ENCODE measurements around the gene BCAS3. TPM values are rescaled to one million over a fixed set of nuclear protein-coding genes. Genes with fewer than 3 reads are reported as not detected.
"Not testable (repeated sequence)": the region's sequence is repeated elsewhere in the genome, so short reads cannot be mapped to it uniquely, and the experiment has no call there.

The BCAS3 gene
- total RNA-seq, 4 donors from 2014 or later: 42.1 to 84.7 (median 54.1) TPM

- 96% methylated on average over 1 of the region's 1 CpG for WGBS, 2 donors
- no peak for DNase-seq (ENCODE audit: low spot score in 2 of 2)
- no peak overlapping the region for H3K4me3 ChIP-seq (ENCODE audit: low read depth, poor library complexity, severe bottlenecking)
Observed at GRCh38 chr17:60809421-60809820, 131.8 kb downstream of the BCAS3 start.

GRCh38 chr17:60814941-60815340, 137.3 kb downstream of the BCAS3 start:
- DNase-seq (ENCODE audit: low spot score in 2 of 2); H3K4me3 ChIP-seq (ENCODE audit: low read depth, poor library complexity, severe bottlenecking); intact Hi-C loops (cut with DNase I; ENCODE audit: low total_unique reads): not testable (repeated sequence)
- WGBS, 2 donors: 77 to 81% methylated on average over 2 of the region's 2 CpGs

More at GRCh38 chr17:60809421-60809820, 131.8 kb downstream of the BCAS3 start:
- TF ChIP-seq POLR2A (IDR thresholded peaks at IDR 0.05) (no peak), CTCF (IDR thresholded peaks at IDR 0.05) (no peak)
- intact Hi-C loops (cut with DNase I; ENCODE audit: low total_unique reads): no loop called here

GRCh38 chr17:60817192-60817591, 139.5 kb downstream of the BCAS3 start:
- no peak for DNase-seq (ENCODE audit: low spot score in 2 of 2)
- TF ChIP-seq POLR2A (IDR thresholded peaks at IDR 0.05) (no peak), CTCF (IDR thresholded peaks at IDR 0.05) (no peak)
- 60 to 68% methylated on average over 1 of the region's 1 CpG for WGBS, 2 donors
- H3K4me3 ChIP-seq (ENCODE audit: low read depth, poor library complexity, severe bottlenecking): no peak overlapping the region
- intact Hi-C loops (cut with DNase I; ENCODE audit: low total_unique reads): no loop called here

- WGBS, 2 donors: 99% methylated on average over 4 of the region's 4 CpGs
- intact Hi-C loops (cut with DNase I; ENCODE audit: low total_unique reads): no loop called here
- H3K4me3 ChIP-seq (ENCODE audit: low read depth, poor library complexity, severe bottlenecking): no peak overlapping the region
- TF ChIP-seq CTCF (IDR thresholded peaks at IDR 0.05): no peak
- TF ChIP-seq POLR2A (IDR thresholded peaks at IDR 0.05): no peak
- no peak for DNase-seq (ENCODE audit: low spot score in 2 of 2)
Observed at GRCh38 chr17:60819447-60820130, 141.9 kb downstream of the BCAS3 start.

GRCh38 chr17:60823515-60823914, 145.9 kb downstream of the BCAS3 start:
- 83% methylated on average over 5 of the region's 5 CpGs for WGBS, 2 donors

GRCh38 chr17:60825351-60825750, 147.7 kb downstream of the BCAS3 start:
- TF ChIP-seq CTCF (IDR thresholded peaks at IDR 0.05): no peak
- TF ChIP-seq POLR2A (IDR thresholded peaks at IDR 0.05): no peak
- H3K4me3 ChIP-seq (ENCODE audit: low read depth, poor library complexity, severe bottlenecking): no peak overlapping the region
- intact Hi-C loops (cut with DNase I; ENCODE audit: low total_unique reads): no loop called here
- DNase-seq (ENCODE audit: low spot score in 2 of 2): no peak
- 100% methylated on average over 1 of the region's 1 CpG for WGBS, 2 donors

More at GRCh38 chr17:60823515-60823914, 145.9 kb downstream of the BCAS3 start:
- DNase-seq (ENCODE audit: low spot score in 2 of 2): no peak
- intact Hi-C loops (cut with DNase I; ENCODE audit: low total_unique reads): no loop called here
- H3K4me3 ChIP-seq (ENCODE audit: low read depth, poor library complexity, severe bottlenecking): no peak overlapping the region
- TF ChIP-seq POLR2A (IDR thresholded peaks at IDR 0.05): no peak
- no peak for TF ChIP-seq CTCF (IDR thresholded peaks at IDR 0.05)

All from lower leg skin (tissue), 4 donors.